Left cardiac atrium (tissue), 4 donors: ENCODE measurements around the gene RIOK1. TPM values are rescaled to one million over a fixed set of nuclear protein-coding genes. Genes with fewer than 3 reads are reported as not detected.
"Not testable (repeated sequence)": the region's sequence is repeated elsewhere in the genome, so short reads cannot be mapped to it uniquely, and the experiment has no call there.

Source experiments
- ATAC-seq, 2 donors: fragments of 200-7000 bp; cut with Tn5 transposase; one replicate each; pipeline ENCODE4 v1.9.1; 2020; ENCODE audit warnings: mild to moderate bottlenecking in 2 of 2, moderate library complexity in 2 of 2
- DNase-seq: peaks from one replicate; pipeline ENCODE4 v3.0.0-alpha.2; 2020
- intact Hi-C, 2 donors: fragments of 100-400 bp; cut with DNase I; formaldehyde crosslinking; loops; one replicate each; pipeline versions ENCODE4 v1.14.1 to v1.15.1; 2022 to 2023
- long read RNA-seq: library from polyadenylated mRNA; unstranded; transcript quantifications from one replicate; pipeline ENCODE4 v2.0.0, GENCODE V29; 2021
- total RNA-seq, 2 donors: library from RNA; stranded (reverse); fragmentation: NEBNext Ultra II Directional; extraction: Animal tissue kit (Norgen Biotek cat#: 25700); gene quantifications; one replicate each; pipeline ENCODE4 v1.2.1, GENCODE V29; 2021
- donor health status: DM: no; HTN: yes; CAD: no.
- donor health status: DM: no; HTN: yes; CAD: no; lungs with severe emphysema.
- donor health status: DM: yes; HTN: yes; CAD: no.
- donor health status: Dilated cardiomyopathy.

RIOK1 gene
- 10 to 100 TPM in 1 of 2 donors, 1 to 10 TPM in 1; 10.0 to 16.4 TPM for total RNA-seq
- long read RNA-seq, transcript RIOK1-202 (17 exons, 2,810 nt), result major isoform, 29 of 57 reads
- long read RNA-seq, partial matches to known transcripts, result 17 of 57 reads
- long read RNA-seq, other reads (novel, unspliced or antisense), result 11 of 57 reads

- peak; percentile 100 for ATAC-seq
- peak; percentile 97 for DNase-seq
- intact Hi-C loops, result loop anchor here (2.0 to 10.0 kb wide), 2 partner anchors 77 to 85 kb away; partner anchors contain the start of gene SSR1 (in 1 of the 2)
Measured at GRCh38 chr6:7389451-7390225, at the start of gene RIOK1, which contains the start of gene CAGE1. Gene RIOK1, plus strand, starts transcription at chr6:7389808. Its CDS starts 195 bp downstream, at chr6:7390003. Gene CAGE1, minus strand, starts transcription at chr6:7389742. Its CDS starts 2,569 bp downstream, at chr6:7387173.

DNA sequence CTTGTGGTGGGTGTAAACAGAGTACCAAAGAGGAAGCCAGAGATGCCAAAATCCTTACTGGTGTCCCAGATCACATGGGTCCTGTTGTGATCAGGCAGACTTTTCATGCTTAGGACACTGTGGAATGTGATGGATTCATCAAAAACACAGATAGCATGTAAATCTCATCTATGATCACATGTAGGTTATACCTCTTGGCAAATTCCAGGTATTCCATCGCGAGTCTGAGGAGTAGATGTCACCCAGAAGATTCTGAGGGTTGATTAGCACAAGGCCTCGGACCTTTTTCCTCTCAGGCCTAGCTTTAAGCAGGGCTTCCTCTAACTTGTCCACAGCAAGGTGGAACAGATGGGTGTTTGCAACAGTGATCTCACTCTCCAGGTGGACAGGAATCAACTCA, 48.3 kb upstream of the RIOK1 start:
- ATAC-seq (no peak), DNase-seq (no peak)
- intact Hi-C loops, result no loop called here

DNA sequence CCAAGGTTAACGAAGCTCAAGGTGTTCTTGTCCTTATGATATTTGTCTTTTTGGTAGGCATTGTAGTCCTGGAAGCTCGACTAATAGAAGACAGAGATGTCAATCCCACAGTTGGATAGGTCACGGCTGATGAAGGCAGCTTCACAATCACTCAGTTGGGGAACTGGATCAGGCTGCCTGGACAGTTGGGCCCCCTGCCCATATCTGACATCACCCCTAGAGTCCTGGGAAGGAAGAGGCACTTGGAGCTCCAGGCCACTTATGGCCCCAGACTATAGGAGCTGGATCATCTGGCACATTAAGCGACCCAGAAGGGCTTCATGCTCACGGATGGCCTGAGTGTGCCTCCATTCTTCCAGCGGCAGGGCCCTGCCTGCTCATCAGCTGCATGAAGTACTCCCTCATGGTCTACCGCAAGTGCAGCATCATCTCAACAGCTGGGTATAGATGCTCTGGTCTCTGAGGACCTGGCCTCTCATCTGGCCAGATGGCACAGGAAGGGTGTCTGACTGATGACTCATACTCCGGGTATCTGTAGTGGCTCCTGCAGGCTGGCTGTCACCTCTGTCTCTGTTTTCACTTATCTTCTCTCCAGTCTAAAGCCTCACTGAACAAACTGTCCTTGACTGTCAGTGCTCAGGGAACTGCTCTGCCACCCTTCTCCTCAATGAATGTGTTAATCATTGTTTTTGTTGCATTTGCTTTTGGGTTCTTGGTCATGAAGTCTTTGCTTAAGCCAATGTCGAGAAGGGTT, 47.4 kb upstream of the RIOK1 start:
- intact Hi-C loops, result no loop called here
- peak; percentile 94 to 95 for ATAC-seq
- peak; percentile 36 for DNase-seq

DNA sequence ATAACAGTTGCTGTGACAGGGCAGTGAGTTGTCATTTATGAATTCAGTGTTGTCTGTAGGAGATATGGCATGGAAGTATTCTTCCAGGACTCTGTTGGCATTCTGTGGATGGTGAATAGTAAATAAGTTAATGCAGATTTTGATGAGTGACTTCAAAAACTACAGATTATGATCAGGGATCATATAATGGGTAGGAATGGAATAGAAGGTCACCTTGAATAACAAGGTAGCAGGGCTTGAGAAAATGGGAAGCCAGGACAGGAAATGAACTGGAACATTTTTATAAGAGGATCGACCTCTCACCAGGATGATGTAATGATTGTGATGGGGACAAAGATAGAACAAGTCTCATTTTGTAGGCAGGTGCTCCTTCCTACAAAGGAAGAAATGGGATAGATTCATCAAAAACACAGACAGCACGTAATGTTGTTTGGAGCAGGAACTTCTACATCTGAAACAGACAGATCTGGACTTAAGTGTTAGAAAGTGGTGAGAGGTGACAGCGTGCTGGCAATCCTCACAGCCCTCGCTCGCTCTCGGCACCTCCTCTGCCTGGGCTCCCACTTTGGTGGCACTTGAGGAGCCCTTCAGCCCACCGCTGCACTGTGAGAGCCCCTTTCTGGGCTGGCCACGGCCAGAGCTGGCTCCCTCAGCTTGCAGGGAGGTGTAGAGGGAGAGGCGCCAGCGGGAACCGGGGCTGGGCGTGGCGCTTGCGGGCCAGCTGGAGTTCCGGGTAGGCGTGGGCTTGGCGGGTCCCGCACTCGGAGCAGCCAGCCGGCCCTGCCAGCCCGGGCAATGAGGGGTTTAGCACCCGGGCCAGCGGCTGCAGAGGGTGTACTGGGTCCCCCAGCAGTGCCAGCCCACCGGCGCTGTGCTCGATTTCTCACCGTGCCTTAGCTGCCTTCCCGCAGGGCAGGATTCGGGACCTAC, 45.8 kb upstream of the RIOK1 start:
- DNase-seq (no peak), ATAC-seq (no peak)
- intact Hi-C loops, result no loop called here

DNA sequence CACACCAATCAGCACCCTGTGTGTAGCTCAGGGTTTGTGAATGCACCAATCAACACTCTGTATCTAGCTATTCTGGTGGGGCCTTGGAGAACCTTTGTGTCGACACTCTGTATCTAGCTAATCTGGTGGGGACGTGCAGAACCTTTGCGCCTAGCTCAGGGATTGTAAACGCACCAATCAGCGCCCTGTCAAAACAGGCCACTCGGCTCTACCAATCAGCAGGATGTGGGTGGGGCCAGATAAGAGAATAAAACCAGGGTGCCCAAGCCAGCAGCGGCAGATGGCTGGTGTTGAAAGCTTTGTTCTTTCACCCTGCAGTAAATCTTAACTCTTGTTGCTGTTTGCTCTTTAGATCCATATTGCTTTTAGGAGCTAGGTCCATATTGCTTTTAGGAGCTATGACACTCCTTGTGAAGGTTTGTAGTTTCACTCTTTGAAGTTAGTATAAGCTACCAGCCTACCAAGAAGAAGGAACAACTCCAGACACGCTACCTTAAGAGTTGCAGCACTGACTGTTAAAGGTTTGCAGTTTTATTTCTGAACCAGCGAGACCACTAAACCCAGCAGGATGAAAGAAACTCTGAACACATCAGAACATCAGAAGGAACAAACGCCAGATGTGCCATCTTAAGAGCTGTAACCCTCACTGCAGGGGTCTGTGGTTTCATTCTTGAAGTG, 44.7 kb upstream of the RIOK1 start:
- DNase-seq, ATAC-seq, intact Hi-C loops: not testable (repeated sequence)

- DNase-seq, ATAC-seq, intact Hi-C loops: not testable (repeated sequence)
Measured at GRCh38 chr6:7347551-7347997, 42.0 kb upstream of the RIOK1 start.

- DNase-seq, intact Hi-C loops, ATAC-seq: not testable (repeated sequence)
Measured at GRCh38 chr6:7350591-7350990, 39.0 kb upstream of the RIOK1 start.

- DNase-seq, intact Hi-C loops, ATAC-seq: not testable (repeated sequence)
Measured at GRCh38 chr6:7351916-7352315, 37.7 kb upstream of the RIOK1 start.

- DNase-seq (no peak), ATAC-seq (no peak)
- intact Hi-C loops, result no loop called here
Measured at GRCh38 chr6:7367408-7367807, 22.2 kb upstream of the RIOK1 start.

DNA sequence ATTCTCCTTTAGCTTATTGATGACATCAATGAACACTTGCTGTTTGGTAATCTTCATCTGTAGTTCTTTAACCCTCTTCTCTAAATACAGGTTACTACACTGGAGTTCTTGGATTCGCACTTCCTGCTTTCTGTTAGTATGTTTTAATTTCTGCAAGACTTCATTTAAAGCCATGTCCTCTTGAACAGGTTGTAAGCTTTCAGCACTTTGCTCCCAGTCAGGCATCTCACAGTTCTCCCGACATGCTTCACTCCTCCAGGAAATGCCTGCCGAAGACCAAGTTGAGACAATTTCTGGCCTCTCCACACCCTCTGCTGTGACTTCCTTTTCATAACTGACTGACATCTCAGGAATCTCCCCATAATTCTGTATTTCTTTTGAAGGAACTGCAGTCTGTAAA, 15.9 kb upstream of the RIOK1 start:
- DNase-seq (no peak), ATAC-seq (no peak)
- intact Hi-C loops, result no loop called here

GRCh38 chr6:7377961-7378360, 11.6 kb upstream of the RIOK1 start:
- DNase-seq (no peak), ATAC-seq (no peak)
- intact Hi-C loops, result no loop called here

DNA sequence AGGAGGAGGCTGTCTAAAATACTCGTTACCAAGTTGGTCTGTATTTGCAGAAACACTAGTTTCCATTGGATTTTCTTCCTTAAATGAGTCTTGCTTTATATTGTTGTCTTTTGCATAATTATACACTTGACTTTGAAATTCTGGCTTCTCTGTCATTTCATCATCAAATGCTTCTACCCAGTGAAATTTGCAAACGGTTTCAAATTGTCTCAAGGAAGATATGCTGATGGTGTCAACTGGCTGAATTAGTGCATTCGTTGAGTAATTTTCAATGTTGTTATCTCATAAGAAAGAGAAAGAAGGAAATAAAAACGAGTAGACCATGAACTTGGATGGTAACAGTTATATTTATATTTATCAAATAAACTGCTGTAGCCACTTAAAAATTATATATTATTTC, 10.9 kb upstream of the RIOK1 start:
- no peak for DNase-seq
- ATAC-seq, result no peak
- intact Hi-C loops, result no loop called here

- ATAC-seq (no peak), DNase-seq (no peak)
- intact Hi-C loops, result no loop called here
Measured at GRCh38 chr6:7381092-7381491, 8.5 kb upstream of the RIOK1 start.

GRCh38 chr6:7389162-7389450, 502 bp upstream of the RIOK1 start:
- DNase-seq (no peak), ATAC-seq (peak; percentile 74 to 86)
- intact Hi-C loops, result loop anchor here in 1 of 2 donors (2.0 kb wide), 1 partner anchor 76 kb away; the partner anchor contains the start of gene SSR1

DNA sequence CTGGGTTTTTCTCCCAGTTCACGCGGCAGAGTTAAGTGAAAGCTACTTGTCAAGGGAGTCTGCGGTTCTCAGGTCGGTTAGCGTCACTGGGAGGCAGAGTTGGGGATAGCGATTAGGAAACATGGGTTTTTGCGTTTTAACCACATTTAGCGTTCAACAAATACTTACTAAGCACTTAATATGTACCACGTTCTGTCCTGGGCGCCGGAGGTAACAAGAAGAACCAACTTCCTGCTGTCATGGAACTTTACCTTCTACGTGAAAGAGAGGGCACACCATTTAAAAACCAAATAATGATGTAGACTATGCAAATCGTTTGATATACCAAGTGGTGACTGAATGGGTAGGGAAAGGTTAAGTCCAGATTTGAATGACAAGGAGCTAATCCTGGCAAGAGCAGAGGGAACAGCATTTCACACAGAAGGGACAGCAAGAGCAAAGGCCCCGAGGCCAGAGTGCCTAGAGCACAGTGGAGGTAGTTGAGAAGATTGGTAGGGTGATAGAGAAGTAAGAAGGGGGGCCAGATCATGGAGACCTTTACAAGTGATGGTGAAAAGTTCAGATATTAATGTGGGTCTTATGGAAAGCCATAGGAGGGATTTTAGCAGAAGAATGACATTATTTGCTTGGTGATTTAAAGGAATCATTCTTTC, 744 bp downstream of the RIOK1 start:
- intact Hi-C loops, result loop anchor here in 1 of 2 donors (10.0 kb wide), 1 partner anchor 86 kb away; no protein-coding TSS in a partner anchor
- DNase-seq (no peak), ATAC-seq (no peak)

DNA sequence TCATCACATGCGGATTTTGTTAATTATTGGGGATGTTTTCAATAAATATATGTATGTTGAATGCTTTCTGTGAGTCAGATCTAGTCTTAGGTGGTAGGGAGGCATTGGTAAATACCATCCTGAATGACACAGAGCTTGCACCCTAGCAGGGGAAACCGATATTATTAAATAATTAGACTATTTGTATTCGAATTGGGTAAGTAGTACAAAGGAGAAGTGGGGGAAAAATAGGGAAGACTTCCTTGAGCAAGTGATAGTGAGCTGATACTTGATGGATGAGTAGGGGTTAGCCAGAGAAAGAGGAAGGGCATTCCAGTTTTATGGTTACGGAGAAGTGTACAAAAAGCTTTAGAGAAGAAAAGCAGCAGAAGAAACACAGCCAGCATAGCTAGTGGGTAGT, 1.5 kb downstream of the RIOK1 start:
- intact Hi-C loops, result loop anchor here in 1 of 2 donors (10.0 kb wide), 1 partner anchor 86 kb away; no protein-coding TSS in a partner anchor
- ATAC-seq (no peak), DNase-seq (no peak)

DNA sequence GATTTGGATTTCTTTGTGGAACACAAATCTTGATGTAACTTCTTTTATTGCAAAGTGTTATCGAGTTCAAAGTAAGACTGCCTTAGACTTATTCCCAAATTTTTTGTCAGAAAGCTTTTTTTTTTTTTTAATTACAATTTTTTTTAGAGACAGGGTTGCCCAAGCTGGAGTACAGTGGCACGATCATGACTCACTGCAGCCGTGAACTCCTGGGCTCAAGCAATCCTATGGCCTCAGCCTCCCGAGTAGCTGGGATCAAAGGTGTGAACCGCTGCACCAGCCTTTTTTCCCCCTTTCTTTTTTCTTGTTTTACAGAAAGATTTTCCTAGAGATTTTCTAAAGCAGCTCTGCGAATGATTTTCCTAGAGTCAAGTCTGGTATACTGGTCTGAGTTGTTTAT, 2.8 kb downstream of the RIOK1 start:
- ATAC-seq, result no peak
- intact Hi-C loops, result loop anchor here in 1 of 2 donors (10.0 kb wide), 1 partner anchor 88 kb away; no protein-coding TSS in a partner anchor
- no peak for DNase-seq

- intact Hi-C loops, result no loop called here
- DNase-seq (no peak), ATAC-seq (no peak)
Measured at GRCh38 chr6:7401075-7401474, 11.5 kb downstream of the RIOK1 start.
